GM23338 (cell line): ENCODE results near the gene MLX. TPM values are rescaled to one million over a fixed set of nuclear protein-coding genes. Genes with fewer than 3 reads are reported as not detected.

ENCODE experiments used
- ATAC-seq: fragments of 200-7000 bp; cut with Tn5 transposase; 3 replicates; pipeline ENCODE4 v1.9.1; 2020
- DNase-seq: peaks from one replicate; pipeline ENCODE4 v3.0.0-alpha.2; 2015; ENCODE audit warnings: low spot score
- H2AFZ ChIP-seq: fragments of 200-600 bp; sonication (generic); 2 replicates; pipeline ENCODE4 v1.8.0; 2016; ENCODE audit warnings: antibody characterized with exemption, mild to moderate bottlenecking, moderate library complexity
- H3F3A ChIP-seq: fragments of 200-600 bp; sonication (generic); replicated peaks from 2 replicates; pipeline ENCODE4 v1.8.0; 2017; ENCODE audit warnings: antibody characterized with exemption, mixed run types, low read depth
- H3K27ac ChIP-seq: fragments of 200-600 bp; sonication (generic); 2 replicates; pipeline ENCODE4 v1.6.1; 2016; ENCODE audit warnings: low read depth
- H3K27me3 ChIP-seq: fragments of 200-600 bp; sonication (generic); 2 replicates; pipeline ENCODE4 v1.8.0; 2016; ENCODE audit warnings: mild to moderate bottlenecking, mixed run types, moderate library complexity; ENCODE audit not compliant: insufficient read depth
- H3K36me3 ChIP-seq: fragments of 200-600 bp; sonication (generic); 2 replicates; pipeline ENCODE4 v1.8.0; 2016; ENCODE audit warnings: mild to moderate bottlenecking; ENCODE audit not compliant: insufficient read depth
- H3K4me1 ChIP-seq: fragments of 200-600 bp; sonication (generic); 2 replicates; pipeline ENCODE4 v1.8.0; 2016; ENCODE audit warnings: mild to moderate bottlenecking, moderate library complexity; ENCODE audit not compliant: insufficient read depth
- H3K4me2 ChIP-seq: fragments of 200-600 bp; sonication (generic); 2 replicates; pipeline ENCODE4 v1.7.1; 2017; ENCODE audit warnings: mixed run types
- H3K4me3 ChIP-seq: fragments of 200-600 bp; sonication (generic); 2 replicates; pipeline ENCODE4 v1.6.1; 2016; ENCODE audit warnings: mixed run types
- H3K79me2 ChIP-seq: fragments of 200-600 bp; sonication (generic); replicated peaks from 2 replicates; pipeline ENCODE4 v1.8.0; 2017; ENCODE audit warnings: mild to moderate bottlenecking; ENCODE audit not compliant: insufficient read depth
- H3K9me2 ChIP-seq: fragments of 200-600 bp; sonication (generic); 2 replicates; pipeline ENCODE4 v1.8.0; 2017; ENCODE audit not compliant: insufficient read depth
- H4K20me1 ChIP-seq: fragments of 200-600 bp; sonication (generic); replicated peaks from 2 replicates; pipeline ENCODE4 v1.8.0; 2017; ENCODE audit warnings: mild to moderate bottlenecking; ENCODE audit not compliant: insufficient read depth
- H3K27ac Mint-ChIP-seq: 2 replicates; pipeline ENCODE4 v1.8.0; 2020; ENCODE audit warnings: inconsistent platforms, mild to moderate bottlenecking, moderate library complexity, mixed read lengths
- H3K27me3 Mint-ChIP-seq: 3 replicates; pipeline ENCODE4 v1.8.0; 2022; ENCODE audit warnings: low read depth, mild to moderate bottlenecking, moderate library complexity, mixed read lengths, inconsistent platforms; ENCODE audit not compliant: insufficient read depth, poor library complexity
- H3K36me3 Mint-ChIP-seq: 3 replicates; pipeline ENCODE4 v1.8.0; 2021; ENCODE audit warnings: low read depth, mild to moderate bottlenecking, inconsistent platforms, moderate library complexity, mixed read lengths
- H3K4me1 Mint-ChIP-seq: 3 replicates; pipeline ENCODE4 v1.8.0; 2020; ENCODE audit warnings: mild to moderate bottlenecking, inconsistent platforms, mixed read lengths
- H3K4me3 Mint-ChIP-seq: 3 replicates; pipeline ENCODE4 v1.8.0; 2021; ENCODE audit warnings: moderate library complexity, mild to moderate bottlenecking, inconsistent platforms, mixed read lengths
- H3K9me3 Mint-ChIP-seq: 3 replicates; pipeline ENCODE4 v1.8.0; 2020; ENCODE audit warnings: moderate library complexity, mild to moderate bottlenecking, inconsistent platforms, mixed read lengths
- CREB1 ChIP-seq: fragments of 250-450 bp; sonication (Bioruptor Pico); IDR thresholded peaks from 2 replicates; pipeline ENCODE4 v1.5.0; 2020; ENCODE audit warnings: low read depth, mild to moderate bottlenecking, moderate library complexity
- ETS1 ChIP-seq: IDR thresholded peaks from 2 replicates; pipeline ENCODE4 v1.6.1; 2016; ENCODE audit warnings: antibody characterized with exemption
- EZH2 ChIP-seq: fragments of 200-600 bp; sonication (generic); IDR thresholded peaks from one replicate; pipeline ENCODE4 v1.8.0; 2017; ENCODE audit warnings: antibody characterized with exemption, mild to moderate bottlenecking, low read depth; ENCODE audit not compliant: unreplicated experiment
- JUNB ChIP-seq: IDR thresholded peaks from one replicate; pipeline ENCODE4 v1.6.1; 2016; ENCODE audit warnings: antibody characterized with exemption; ENCODE audit not compliant: unreplicated experiment
- NANOG ChIP-seq: IDR thresholded peaks from 2 replicates; pipeline ENCODE4 v1.6.1; 2016; ENCODE audit warnings: antibody characterized with exemption, borderline replicate concordance
- POLR2AphosphoS5 ChIP-seq: IDR thresholded peaks from 2 replicates; pipeline ENCODE4 v1.6.1; 2016; ENCODE audit warnings: antibody characterized with exemption, low read depth
- REST ChIP-seq: IDR thresholded peaks from one replicate; pipeline ENCODE4 v1.6.1; 2018; ENCODE audit warnings: antibody characterized with exemption; ENCODE audit not compliant: unreplicated experiment
- STAT1 ChIP-seq: IDR thresholded peaks from one replicate; pipeline ENCODE4 v1.6.1; 2016; ENCODE audit warnings: antibody characterized with exemption; ENCODE audit not compliant: unreplicated experiment
- ZNF114 ChIP-seq: fragments of 250-450 bp; sonication (Bioruptor Pico); IDR thresholded peaks from 2 replicates; pipeline ENCODE4 v1.5.0; 2020; ENCODE audit warnings: mild to moderate bottlenecking, moderate library complexity
- polyA plus RNA-seq: library from polyadenylated mRNA; unstranded; fragments of >200 nt; fragmentation: Nextera tagmentation; extraction: Ambion mirVana; gene quantifications from 2 replicates; pipeline ENCODE4 v1.2.1, GENCODE V29; 2016
- total RNA-seq: library from RNA; depleted of rRNA; stranded (reverse); fragments of >200 nt; shearing (Covaris generic); gene quantifications from 2 replicates; pipeline ENCODE4 v1.2.3, GENCODE V29; 2014
- TF ChIP-seq, protein P1 (sequence below), 2 experiments: fragments of 200-600 bp in 1 of 2; sonication (generic) in 1 of 2; conservative IDR thresholded peaks; 2 replicates each; pipeline versions ENCODE4 v1.5.1 to v1.6.1; 2016 to 2017; ENCODE audit warnings: antibody characterized with exemption in 2 of 2, low read depth in 2 of 2, mild to moderate bottlenecking in 2 of 2, moderate library complexity in 1 of 2

MLX gene
- total and polyA plus RNA-seq, 2 experiments from 2014 or later = 33.2 to 34.1 TPM

GRCh38 chr17:42596386-42596785 lies 29.5 kb downstream of the MLX start:
- H2AFZ ChIP-seq = no peak overlapping the region
- no peak for DNase-seq
- no peaks in the 10 kb centered on the region; the same call in 1 of the 2 replicates for H3F3A ChIP-seq
- H3K9me2 ChIP-seq = no peaks in the 10 kb centered on the region
- Mint-ChIP-seq H3K36me3 (peaks cover 4% of the 10 kb centered on the region; the same call in 1 of the 3 replicates), H3K4me3 (no peak overlapping the region), H3K27me3 (peaks cover 3% of the 10 kb centered on the region), H3K27ac (no peak overlapping the region), H3K9me3 (no peaks in the 10 kb centered on the region), H3K4me1 (no peaks in the 10 kb centered on the region)
- no peaks in the 10 kb centered on the region for H3K27me3 ChIP-seq
- H3K79me2 ChIP-seq = peaks cover 25% of the 10 kb centered on the region
- no peak overlapping the region for H3K4me3 ChIP-seq
- H4K20me1 ChIP-seq = peaks cover 8% of the 10 kb centered on the region; the same call in 1 of the 2 replicates
- no peak for TF ChIP-seq CREB1 (CRISPR knock-in tag)
- no peak for ATAC-seq
- H3K36me3 ChIP-seq = no peaks in the 10 kb centered on the region
- no peaks in the 10 kb centered on the region for H3K4me1 ChIP-seq
- H3K4me2 ChIP-seq = no peak overlapping the region
- H3K27ac ChIP-seq = no peak overlapping the region

GRCh38 chr17:42598905-42599304 lies 32.0 kb downstream of the MLX start:
- peaks cover 19% of the 10 kb centered on the region; the same call in 1 of the 2 replicates for H4K20me1 ChIP-seq
- no peak for ATAC-seq
- no peak overlapping the region for H2AFZ ChIP-seq
- no peaks in the 10 kb centered on the region; the same call in 1 of the 2 replicates for H3F3A ChIP-seq
- H3K27me3 Mint-ChIP-seq = peaks cover under 1% of the 10 kb centered on the region
- no peak overlapping the region for H3K27ac ChIP-seq
- no peak for DNase-seq
- H3K4me1 ChIP-seq = no peaks in the 10 kb centered on the region
- H3K27me3 ChIP-seq = no peaks in the 10 kb centered on the region
- H3K36me3 ChIP-seq = no peaks in the 10 kb centered on the region
- TF ChIP-seq ETS1 (no peak), CREB1 (CRISPR knock-in tag) (no peak), ZNF114 (CRISPR knock-in tag) (no peak), JUNB (no peak), STAT1 (no peak)
- TF ChIP-seq, protein P1, sequence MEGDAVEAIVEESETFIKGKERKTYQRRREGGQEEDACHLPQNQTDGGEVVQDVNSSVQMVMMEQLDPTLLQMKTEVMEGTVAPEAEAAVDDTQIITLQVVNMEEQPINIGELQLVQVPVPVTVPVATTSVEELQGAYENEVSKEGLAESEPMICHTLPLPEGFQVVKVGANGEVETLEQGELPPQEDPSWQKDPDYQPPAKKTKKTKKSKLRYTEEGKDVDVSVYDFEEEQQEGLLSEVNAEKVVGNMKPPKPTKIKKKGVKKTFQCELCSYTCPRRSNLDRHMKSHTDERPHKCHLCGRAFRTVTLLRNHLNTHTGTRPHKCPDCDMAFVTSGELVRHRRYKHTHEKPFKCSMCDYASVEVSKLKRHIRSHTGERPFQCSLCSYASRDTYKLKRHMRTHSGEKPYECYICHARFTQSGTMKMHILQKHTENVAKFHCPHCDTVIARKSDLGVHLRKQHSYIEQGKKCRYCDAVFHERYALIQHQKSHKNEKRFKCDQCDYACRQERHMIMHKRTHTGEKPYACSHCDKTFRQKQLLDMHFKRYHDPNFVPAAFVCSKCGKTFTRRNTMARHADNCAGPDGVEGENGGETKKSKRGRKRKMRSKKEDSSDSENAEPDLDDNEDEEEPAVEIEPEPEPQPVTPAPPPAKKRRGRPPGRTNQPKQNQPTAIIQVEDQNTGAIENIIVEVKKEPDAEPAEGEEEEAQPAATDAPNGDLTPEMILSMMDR (conservative IDR thresholded peaks at IDR 0.05; ENCODE audit: low read depth in 2 of 2) = no peak
- H3K4me1 Mint-ChIP-seq = no peaks in the 10 kb centered on the region
- H3K9me3 Mint-ChIP-seq = no peaks in the 10 kb centered on the region
- no peak overlapping the region for H3K4me2 ChIP-seq
- peak overlapping the region; percentile 33; the same call in 1 of the 2 replicates for H3K27ac Mint-ChIP-seq
- peaks cover under 1% of the 10 kb centered on the region; the same call in 1 of the 3 replicates for H3K36me3 Mint-ChIP-seq
- H3K79me2 ChIP-seq = peaks cover 45% of the 10 kb centered on the region
- H3K9me2 ChIP-seq = no peaks in the 10 kb centered on the region
- no peak overlapping the region for H3K4me3 Mint-ChIP-seq
- H3K4me3 ChIP-seq = no peak overlapping the region

- no peak for ATAC-seq
- Mint-ChIP-seq H3K27me3 (peaks cover 4% of the 10 kb centered on the region), H3K4me1 (peaks cover 6% of the 10 kb centered on the region; the same call in 2 of the 3 replicates), H3K9me3 (no peaks in the 10 kb centered on the region), H3K4me3 (no peak overlapping the region), H3K36me3 (no peaks in the 10 kb centered on the region), H3K27ac (no peak overlapping the region)
- peaks cover 9% of the 10 kb centered on the region for H3K4me1 ChIP-seq
- no peak overlapping the region for H3K4me2 ChIP-seq
- no peak overlapping the region for H3K4me3 ChIP-seq
- no peak for DNase-seq
- H3K27me3 ChIP-seq = no peaks in the 10 kb centered on the region
- H3K79me2 ChIP-seq = peaks cover 88% of the 10 kb centered on the region
- peaks cover 45% of the 10 kb centered on the region for H4K20me1 ChIP-seq
- H3K27ac ChIP-seq = no peak overlapping the region
- no peaks in the 10 kb centered on the region for H3K9me2 ChIP-seq
- H3K36me3 ChIP-seq = no peaks in the 10 kb centered on the region
- no peaks in the 10 kb centered on the region; the same call in 1 of the 2 replicates for H3F3A ChIP-seq
- no peak overlapping the region for H2AFZ ChIP-seq
- TF ChIP-seq EZH2 (no peak), POLR2AphosphoS5 (no peak), NANOG (no peak), REST (no peak), ZNF114 (CRISPR knock-in tag) (no peak)
- TF ChIP-seq, protein P1 (conservative IDR thresholded peaks at IDR 0.05; ENCODE audit: low read depth in 2 of 2) = no peak
These were observed 36.4 kb downstream of the MLX start for GRCh38 chr17:42603318-42603717.
